Keratinocyte (primary cell): ENCODE data around the gene KIF5A.
"Not testable (repeated sequence)": the region's sequence is repeated elsewhere in the genome, so short reads cannot be mapped to it uniquely, and the experiment has no call there.

Source experiments
- CTCF ChIP-seq, 3 experiments: IDR thresholded peaks in 1 of 3; conservative IDR thresholded peaks in 1 of 3; optimal IDR thresholded peaks in 1 of 3; 2 replicates in 2 of 3; 3 replicates in 1 of 3; pipeline versions ENCODE3 to v1.5.1; 2011; ENCODE audit warnings: low read length in 3 of 3, mild to moderate bottlenecking in 3 of 3, moderate library complexity in 2 of 3, control low read depth in 1 of 3, inconsistent platforms in 1 of 3; ENCODE audit not compliant: insufficient read depth in 2 of 3; ENCODE audit errors: extremely low read depth in 1 of 3
- EZH2 ChIP-seq: IDR thresholded peaks from one replicate; pipeline ENCODE4 v1.6.1; 2012; ENCODE audit warnings: inconsistent platforms, mild to moderate bottlenecking, low read length, moderate library complexity

GRCh38 chr12:57618431-57618830, 68.6 kb downstream of the KIF5A start:
- not testable (repeated sequence) for TF ChIP-seq EZH2; CTCF (optimal IDR thresholded peaks at IDR 0.05 in 1 of 3, IDR thresholded peaks at IDR 0.05 in 1 of 3, conservative IDR thresholded peaks at IDR 0.05 in 1 of 3; ENCODE audit: extremely low read depth in 1 of 3, insufficient read depth in 2 of 3, low read length in 3 of 3)
